MM.1S (cell line): Measurements from ENCODE around the gene MUC5B.

Source experiments
- EZH2 ChIP-seq: fragments of 300-600 bp; sonication (generic); optimal IDR thresholded peaks from 2 replicates; pipeline ENCODE3; 2017; ENCODE audit warnings: low read depth, mild to moderate bottlenecking, antibody characterized with exemption, low read length, mixed read lengths
- TF ChIP-seq, protein P1 (sequence below): fragments of 300-600 bp; sonication (generic); IDR thresholded peaks from 2 replicates; pipeline ENCODE4 v1.5.1; 2016; ENCODE audit warnings: antibody characterized with exemption, low read length, mixed read lengths

DNA sequence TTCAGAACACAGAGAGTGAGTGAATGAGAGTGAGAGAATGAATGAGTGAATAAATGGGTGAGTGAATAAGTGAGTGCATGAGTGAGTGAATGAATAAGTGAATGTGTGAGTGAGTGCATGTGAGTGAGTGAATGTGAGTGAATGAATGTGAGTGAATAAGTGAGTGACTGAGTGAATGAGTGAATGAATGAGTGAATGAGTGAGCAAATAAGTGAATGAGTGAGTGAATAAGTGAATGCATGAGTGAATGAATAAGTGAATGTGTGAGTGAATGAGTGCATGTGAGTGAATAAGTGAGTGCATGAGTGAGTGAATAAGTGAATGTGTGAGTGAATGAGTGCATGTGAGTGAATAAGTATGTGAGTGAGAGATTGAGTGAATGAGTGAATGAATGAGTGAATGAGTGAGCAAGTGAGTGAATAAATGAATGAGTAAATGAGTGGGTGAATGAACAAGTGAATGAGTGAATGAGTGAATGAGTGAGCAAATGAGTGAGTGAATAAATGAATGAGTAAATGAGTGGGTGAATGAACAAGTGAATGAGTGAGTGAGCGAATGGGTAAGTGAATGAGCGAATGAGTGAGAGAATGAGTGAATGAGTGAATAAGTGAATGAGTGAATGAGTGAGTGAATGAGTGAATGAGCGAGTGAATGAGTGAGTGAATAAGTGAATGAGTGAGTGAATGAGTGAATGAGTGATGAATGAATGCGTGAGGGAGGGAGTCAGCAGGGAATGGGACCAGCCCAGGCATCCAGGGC is 21.3 kb upstream of the MUC5B start:
- TF ChIP-seq, protein P1, sequence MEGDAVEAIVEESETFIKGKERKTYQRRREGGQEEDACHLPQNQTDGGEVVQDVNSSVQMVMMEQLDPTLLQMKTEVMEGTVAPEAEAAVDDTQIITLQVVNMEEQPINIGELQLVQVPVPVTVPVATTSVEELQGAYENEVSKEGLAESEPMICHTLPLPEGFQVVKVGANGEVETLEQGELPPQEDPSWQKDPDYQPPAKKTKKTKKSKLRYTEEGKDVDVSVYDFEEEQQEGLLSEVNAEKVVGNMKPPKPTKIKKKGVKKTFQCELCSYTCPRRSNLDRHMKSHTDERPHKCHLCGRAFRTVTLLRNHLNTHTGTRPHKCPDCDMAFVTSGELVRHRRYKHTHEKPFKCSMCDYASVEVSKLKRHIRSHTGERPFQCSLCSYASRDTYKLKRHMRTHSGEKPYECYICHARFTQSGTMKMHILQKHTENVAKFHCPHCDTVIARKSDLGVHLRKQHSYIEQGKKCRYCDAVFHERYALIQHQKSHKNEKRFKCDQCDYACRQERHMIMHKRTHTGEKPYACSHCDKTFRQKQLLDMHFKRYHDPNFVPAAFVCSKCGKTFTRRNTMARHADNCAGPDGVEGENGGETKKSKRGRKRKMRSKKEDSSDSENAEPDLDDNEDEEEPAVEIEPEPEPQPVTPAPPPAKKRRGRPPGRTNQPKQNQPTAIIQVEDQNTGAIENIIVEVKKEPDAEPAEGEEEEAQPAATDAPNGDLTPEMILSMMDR = no peak
- TF ChIP-seq EZH2 = no peak
